Measurements from ENCODE around the gene ATP8B3. TPM values are rescaled to one million over a fixed set of nuclear protein-coding genes. Genes with fewer than 3 reads are reported as not detected.

Gene ATP8B3
- total and polyA plus RNA-seq, 7 donors: under 0.01 to 3.9 (median 0.68) TPM; not detected in 2

DNA sequence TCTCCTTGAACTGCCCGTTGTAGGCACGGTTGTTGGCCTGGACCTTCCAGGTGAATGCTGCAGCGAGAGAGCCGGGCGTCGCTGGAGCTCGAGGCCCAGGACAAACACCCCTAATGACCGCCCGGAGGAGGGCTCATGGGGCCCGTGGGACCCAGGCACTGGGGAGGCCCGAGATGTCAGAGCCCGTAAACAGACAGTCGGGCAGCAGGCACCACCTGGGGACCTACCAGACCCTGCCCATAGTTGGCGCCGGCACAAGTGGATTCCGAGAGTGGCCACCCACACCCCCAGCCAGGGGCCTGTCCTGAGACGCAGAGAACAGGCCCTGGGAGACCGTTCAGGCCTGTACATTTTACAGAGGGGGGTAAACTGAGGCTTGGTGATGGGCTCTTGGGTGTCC lies 2.4 kb downstream of the ATP8B3 start:
- intact Hi-C loops (cut with DNase I): no loop called here
- DNase-seq: no peak
- Histone ChIP-seq H3K4me3 (no peak overlapping the region), H3K4me1 (peaks cover 0 to 21% (median 17%) of the 10 kb centered on the region in 4 donors), H3K36me3 (no peaks in the 10 kb centered on the region), H3K27me3 (no peaks in the 10 kb centered on the region), H3K27ac (no peak overlapping the region), H3K9me3 (no peaks in the 10 kb centered on the region)
- 60 to 77% methylated on average over 18 of the region's 18 CpGs for WGBS, 2 donors
- TF ChIP-seq POLR2A (IDR thresholded peaks at IDR 0.05) (no peak), EP300 (IDR thresholded peaks at IDR 0.05) (no peak), POLR2AphosphoS5 (IDR thresholded peaks at IDR 0.05) (no peak)
- TF ChIP-seq, protein P1, sequence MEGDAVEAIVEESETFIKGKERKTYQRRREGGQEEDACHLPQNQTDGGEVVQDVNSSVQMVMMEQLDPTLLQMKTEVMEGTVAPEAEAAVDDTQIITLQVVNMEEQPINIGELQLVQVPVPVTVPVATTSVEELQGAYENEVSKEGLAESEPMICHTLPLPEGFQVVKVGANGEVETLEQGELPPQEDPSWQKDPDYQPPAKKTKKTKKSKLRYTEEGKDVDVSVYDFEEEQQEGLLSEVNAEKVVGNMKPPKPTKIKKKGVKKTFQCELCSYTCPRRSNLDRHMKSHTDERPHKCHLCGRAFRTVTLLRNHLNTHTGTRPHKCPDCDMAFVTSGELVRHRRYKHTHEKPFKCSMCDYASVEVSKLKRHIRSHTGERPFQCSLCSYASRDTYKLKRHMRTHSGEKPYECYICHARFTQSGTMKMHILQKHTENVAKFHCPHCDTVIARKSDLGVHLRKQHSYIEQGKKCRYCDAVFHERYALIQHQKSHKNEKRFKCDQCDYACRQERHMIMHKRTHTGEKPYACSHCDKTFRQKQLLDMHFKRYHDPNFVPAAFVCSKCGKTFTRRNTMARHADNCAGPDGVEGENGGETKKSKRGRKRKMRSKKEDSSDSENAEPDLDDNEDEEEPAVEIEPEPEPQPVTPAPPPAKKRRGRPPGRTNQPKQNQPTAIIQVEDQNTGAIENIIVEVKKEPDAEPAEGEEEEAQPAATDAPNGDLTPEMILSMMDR (IDR thresholded peaks at IDR 0.05): no peak

DNA sequence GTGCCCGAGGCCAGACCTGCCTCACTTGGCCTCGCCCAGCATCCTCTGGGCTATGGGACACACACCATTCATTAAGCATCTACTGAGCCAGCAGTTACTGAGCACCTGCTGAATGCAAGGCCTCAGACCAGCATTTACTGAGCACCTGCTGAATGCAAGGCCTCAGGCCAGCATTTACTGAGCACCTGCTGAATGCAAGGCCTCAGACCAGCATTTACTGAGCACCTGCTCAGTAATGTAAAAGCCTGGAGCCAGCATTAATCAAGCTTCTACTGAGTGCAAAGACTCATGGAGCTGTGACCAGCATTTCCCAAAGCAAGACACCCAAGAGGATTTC lies 3.7 kb downstream of the ATP8B3 start:
- no peak for DNase-seq
- no peak for TF ChIP-seq POLR2A (IDR thresholded peaks at IDR 0.05)
- no peak for TF ChIP-seq POLR2AphosphoS5 (IDR thresholded peaks at IDR 0.05)
- TF ChIP-seq EP300 (IDR thresholded peaks at IDR 0.05): no peak
- TF ChIP-seq, protein P1 (IDR thresholded peaks at IDR 0.05): no peak
- 56 to 89% methylated on average over 2 of the region's 2 CpGs for WGBS, 2 donors
- Histone ChIP-seq H3K27me3 (no peaks in the 10 kb centered on the region), H3K36me3 (no peaks in the 10 kb centered on the region), H3K4me1 (peaks cover 0 to 18% (median 14%) of the 10 kb centered on the region in 4 donors), H3K9me3 (no peaks in the 10 kb centered on the region), H3K4me3 (no peak overlapping the region), H3K27ac (no peak overlapping the region)
- intact Hi-C loops (cut with DNase I): no loop called here

DNA sequence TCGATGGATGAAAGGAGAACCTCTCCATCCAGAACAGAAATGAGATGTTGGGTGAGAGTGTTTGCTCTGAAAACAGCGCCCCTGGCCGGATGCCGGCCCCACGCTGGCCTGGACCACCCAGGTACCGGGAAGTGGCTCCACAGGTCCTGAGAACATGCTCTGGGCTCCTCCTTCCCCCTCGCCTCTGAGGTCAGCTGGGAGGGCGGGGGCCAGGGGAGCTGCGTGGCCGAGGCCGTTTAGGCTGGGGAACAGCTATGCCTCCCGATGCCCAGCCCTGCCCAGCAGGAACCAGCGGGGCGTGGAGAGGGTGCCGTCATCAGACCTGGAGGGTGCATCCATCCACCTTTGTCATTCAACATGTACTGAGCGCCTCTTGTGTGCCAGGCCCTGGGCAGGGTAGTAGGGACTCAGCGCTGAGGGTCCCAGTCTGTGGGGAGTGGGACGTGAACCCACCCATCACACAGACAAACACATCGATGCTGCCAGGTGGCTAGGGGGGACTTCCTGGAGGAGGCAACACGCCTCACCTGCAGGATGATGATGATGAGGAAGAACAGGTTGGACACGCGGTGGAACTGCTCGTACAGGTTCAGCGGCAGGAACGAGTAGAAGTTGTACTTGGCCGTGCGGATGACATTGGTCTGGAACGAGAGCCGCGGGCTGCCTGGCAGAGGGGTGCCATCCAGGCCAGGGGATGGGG lies 4.2 kb downstream of the ATP8B3 start:
- Histone ChIP-seq H3K27ac (no peak overlapping the region), H3K4me1 (peaks cover 0 to 13% (median 9%) of the 10 kb centered on the region in 4 donors), H3K9me3 (no peaks in the 10 kb centered on the region), H3K27me3 (no peaks in the 10 kb centered on the region), H3K36me3 (no peaks in the 10 kb centered on the region), H3K4me3 (no peak overlapping the region)
- intact Hi-C loops (cut with DNase I): no loop called here
- WGBS, 2 donors: 38 to 78% methylated on average over 30 of the region's 30 CpGs
- DNase-seq: no peak
- TF ChIP-seq POLR2AphosphoS5 (IDR thresholded peaks at IDR 0.05) (no peak), EP300 (IDR thresholded peaks at IDR 0.05) (no peak), POLR2A (IDR thresholded peaks at IDR 0.05) (no peak)
- TF ChIP-seq, protein P1 (IDR thresholded peaks at IDR 0.05): no peak

DNA sequence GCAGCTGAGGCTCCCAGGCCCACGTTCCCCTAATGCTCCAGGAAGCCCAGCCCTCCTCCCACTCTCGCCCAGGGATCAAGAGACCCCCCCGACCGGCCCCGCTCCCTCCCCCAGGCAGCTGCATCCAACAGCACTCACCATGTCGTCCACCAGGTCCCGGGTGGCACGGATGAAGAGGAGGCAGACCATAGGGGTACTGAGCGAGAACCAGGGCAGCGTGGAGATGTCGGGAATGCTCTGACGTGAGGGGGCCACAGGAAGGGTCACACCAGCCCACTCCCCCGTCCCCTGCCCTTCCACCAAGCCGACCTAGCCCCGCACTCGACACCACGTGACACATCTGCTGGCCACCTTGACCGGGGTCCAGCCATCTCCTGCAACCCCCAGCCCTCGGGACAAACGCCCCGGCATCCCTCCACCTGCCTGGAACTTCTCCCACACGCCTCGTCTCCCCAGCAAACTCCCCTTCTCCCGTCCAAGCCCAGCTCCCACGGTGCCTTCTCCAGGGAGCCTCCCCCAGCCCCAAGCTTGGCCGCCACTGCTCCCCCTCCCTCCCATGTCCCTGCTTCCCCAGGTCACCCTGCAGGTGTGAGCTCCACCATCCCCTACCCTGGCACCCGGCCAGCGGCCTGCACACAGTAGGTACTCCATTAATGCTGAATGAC lies 4.9 kb downstream of the ATP8B3 start:
- Histone ChIP-seq H3K36me3 (no peaks in the 10 kb centered on the region), H3K4me3 (no peak overlapping the region), H3K4me1 (peaks cover 0 to 9% (median 6%) of the 10 kb centered on the region in 4 donors), H3K27me3 (no peaks in the 10 kb centered on the region), H3K9me3 (no peaks in the 10 kb centered on the region), H3K27ac (no peak overlapping the region)
- TF ChIP-seq EP300 (IDR thresholded peaks at IDR 0.05) (no peak), POLR2AphosphoS5 (IDR thresholded peaks at IDR 0.05) (no peak), POLR2A (IDR thresholded peaks at IDR 0.05) (no peak)
- TF ChIP-seq, protein P1 (IDR thresholded peaks at IDR 0.05): no peak
- intact Hi-C loops (cut with DNase I): no loop called here
- DNase-seq: no peak
- WGBS, 2 donors: 56 to 76% methylated on average over 28 of the region's 28 CpGs

All from sigmoid colon (tissue), 7 donors.